ENCODE data around the gene TUBA3E. TPM values are rescaled to one million over a fixed set of nuclear protein-coding genes. Genes with fewer than 3 reads are reported as not detected.
"Not testable (repeated sequence)": the region's sequence is repeated elsewhere in the genome, so short reads cannot be mapped to it uniquely, and the experiment has no call there.

TUBA3E gene
- total RNA-seq, 2 experiments from 2014 or later = not detected

DNA sequence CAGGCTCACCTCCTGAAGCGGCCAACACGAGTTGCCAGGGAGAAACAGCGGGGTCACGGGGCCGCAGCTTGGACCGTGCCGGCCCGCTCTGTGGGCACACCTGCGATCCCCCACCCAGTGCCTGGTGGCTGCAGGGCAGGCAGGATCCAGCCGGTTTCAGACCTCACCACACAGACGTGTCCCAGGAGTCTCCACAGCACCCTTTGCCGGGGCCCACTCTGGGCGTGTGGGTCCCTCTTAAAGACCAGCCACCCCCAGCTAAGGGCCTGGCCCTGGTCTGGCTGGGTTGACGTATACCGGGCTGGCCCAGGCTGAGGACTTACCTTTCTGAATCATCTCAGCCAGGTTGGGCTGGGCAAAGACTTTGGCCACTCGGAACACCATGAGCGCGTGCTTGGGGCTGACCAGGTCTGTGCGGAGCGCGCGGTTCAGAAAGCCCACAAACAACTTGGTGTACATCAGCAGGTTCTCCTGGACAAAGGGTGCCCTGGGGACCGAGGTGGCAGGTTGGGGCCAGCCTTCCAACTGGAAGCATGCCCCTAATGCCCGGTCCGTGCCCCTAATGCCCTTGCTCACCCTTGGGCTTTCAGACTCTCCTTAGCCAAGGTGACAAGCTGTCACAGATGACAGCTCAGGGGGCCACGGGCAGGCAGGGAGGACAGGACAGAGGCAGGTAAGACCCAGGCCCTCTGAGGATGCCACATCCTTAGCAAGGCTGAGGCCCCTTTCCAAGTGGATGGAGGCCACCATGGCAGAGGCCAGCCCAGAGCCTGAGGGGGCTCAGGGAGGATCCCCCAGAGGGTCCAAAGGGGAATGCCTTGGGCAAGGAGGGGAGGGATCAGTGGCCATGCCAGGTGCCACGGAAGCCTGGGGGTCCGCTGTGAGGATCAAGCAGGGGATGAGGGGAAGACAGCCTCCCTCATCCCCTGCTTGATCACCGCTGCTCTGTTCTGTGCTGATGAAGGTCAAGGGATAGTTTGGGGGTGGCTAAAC lies 43.2 kb downstream of the TUBA3E start:
- Histone ChIP-seq H3K9me2 (ENCODE audit: insufficient read depth, low read length) (no peaks in the 10 kb centered on the region), H3K9me3 (ENCODE audit: low read length) (no peaks in the 10 kb centered on the region)

GRCh38 chr2:130154423-130154770 lies 43.8 kb downstream of the TUBA3E start:
- DNase-seq (ENCODE audit: low spot score); intact Hi-C loops (cut with micrococcal nuclease; ENCODE audit: unreplicated experiment); H3K27ac ChIP-seq (ENCODE audit: low read depth, low read length, poor library complexity, severe bottlenecking); H2AFZ ChIP-seq (ENCODE audit: low read length); H4K20me1 ChIP-seq (ENCODE audit: insufficient read depth, low read length); CTCF ChIA-PET (ENCODE audit: unreplicated experiment); H3K4me3 ChIP-seq (ENCODE audit: low read depth, low read length, poor library complexity, severe bottlenecking); H3K9me3 ChIP-seq (ENCODE audit: low read length); POLR2A ChIA-PET; H3K79me2 ChIP-seq (ENCODE audit: insufficient read depth, low read depth, low read length); BruUV-seq (replicated peaks); H3K9me2 ChIP-seq (ENCODE audit: insufficient read depth, low read length); H3K4me2 ChIP-seq (ENCODE audit: low read length): not testable (repeated sequence)
- H3K36me3 ChIP-seq (ENCODE audit: insufficient read depth, low read length) = peaks cover 36% of the 10 kb centered on the region
- peaks cover 15% of the 10 kb centered on the region for H3K4me1 ChIP-seq (ENCODE audit: insufficient read depth, low read length, poor library complexity, severe bottlenecking)

More for the DNA sequence above, 43.2 kb downstream of the TUBA3E start:
- BruUV-seq (replicated peaks) = no TSS peak
- Histone ChIP-seq H3K79me2 (ENCODE audit: insufficient read depth, low read depth, low read length) (no peaks in the 10 kb centered on the region), H4K20me1 (ENCODE audit: insufficient read depth, low read length) (no peaks in the 10 kb centered on the region), H3K36me3 (ENCODE audit: insufficient read depth, low read length) (peaks cover 38% of the 10 kb centered on the region), H2AFZ (ENCODE audit: low read length) (no peak overlapping the region), H3K4me2 (ENCODE audit: low read length) (no peak overlapping the region), H3K4me3 (ENCODE audit: low read depth, low read length, poor library complexity, severe bottlenecking) (no peak overlapping the region), H3K27ac (ENCODE audit: low read depth, low read length, poor library complexity, severe bottlenecking) (no peak overlapping the region), H3K4me1 (ENCODE audit: insufficient read depth, low read length, poor library complexity, severe bottlenecking) (peaks cover 15% of the 10 kb centered on the region)
- POLR2A ChIA-PET = no interaction called here
- intact Hi-C loops (cut with micrococcal nuclease; ENCODE audit: unreplicated experiment) = no loop called here
- DNase-seq (ENCODE audit: low spot score) = no peak
- CTCF ChIA-PET (ENCODE audit: unreplicated experiment) = no interaction called here
- TF ChIP-seq EZH2phosphoT487 (IDR thresholded peaks at IDR 0.05; ENCODE audit: borderline replicate concordance, low read depth, low read length) = no peak
- TF ChIP-seq, protein P1, sequence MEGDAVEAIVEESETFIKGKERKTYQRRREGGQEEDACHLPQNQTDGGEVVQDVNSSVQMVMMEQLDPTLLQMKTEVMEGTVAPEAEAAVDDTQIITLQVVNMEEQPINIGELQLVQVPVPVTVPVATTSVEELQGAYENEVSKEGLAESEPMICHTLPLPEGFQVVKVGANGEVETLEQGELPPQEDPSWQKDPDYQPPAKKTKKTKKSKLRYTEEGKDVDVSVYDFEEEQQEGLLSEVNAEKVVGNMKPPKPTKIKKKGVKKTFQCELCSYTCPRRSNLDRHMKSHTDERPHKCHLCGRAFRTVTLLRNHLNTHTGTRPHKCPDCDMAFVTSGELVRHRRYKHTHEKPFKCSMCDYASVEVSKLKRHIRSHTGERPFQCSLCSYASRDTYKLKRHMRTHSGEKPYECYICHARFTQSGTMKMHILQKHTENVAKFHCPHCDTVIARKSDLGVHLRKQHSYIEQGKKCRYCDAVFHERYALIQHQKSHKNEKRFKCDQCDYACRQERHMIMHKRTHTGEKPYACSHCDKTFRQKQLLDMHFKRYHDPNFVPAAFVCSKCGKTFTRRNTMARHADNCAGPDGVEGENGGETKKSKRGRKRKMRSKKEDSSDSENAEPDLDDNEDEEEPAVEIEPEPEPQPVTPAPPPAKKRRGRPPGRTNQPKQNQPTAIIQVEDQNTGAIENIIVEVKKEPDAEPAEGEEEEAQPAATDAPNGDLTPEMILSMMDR (conservative IDR thresholded peaks at IDR 0.05; ENCODE audit: low read length) = no peak

GRCh38 chr2:130153721-130154422 lies 44.4 kb downstream of the TUBA3E start:
- H4K20me1 ChIP-seq (ENCODE audit: insufficient read depth, low read length); H3K79me2 ChIP-seq (ENCODE audit: insufficient read depth, low read depth, low read length); BruUV-seq (replicated peaks); H2AFZ ChIP-seq (ENCODE audit: low read length); H3K9me3 ChIP-seq (ENCODE audit: low read length); CTCF ChIA-PET (ENCODE audit: unreplicated experiment); DNase-seq (ENCODE audit: low spot score); H3K27ac ChIP-seq (ENCODE audit: low read depth, low read length, poor library complexity, severe bottlenecking); H3K4me3 ChIP-seq (ENCODE audit: low read depth, low read length, poor library complexity, severe bottlenecking); POLR2A ChIA-PET; H3K9me2 ChIP-seq (ENCODE audit: insufficient read depth, low read length); H3K4me2 ChIP-seq (ENCODE audit: low read length); intact Hi-C loops (cut with micrococcal nuclease; ENCODE audit: unreplicated experiment): not testable (repeated sequence)
- peaks cover 14% of the 10 kb centered on the region for H3K4me1 ChIP-seq (ENCODE audit: insufficient read depth, low read length, poor library complexity, severe bottlenecking)
- peaks cover 32% of the 10 kb centered on the region for H3K36me3 ChIP-seq (ENCODE audit: insufficient read depth, low read length)

Data from OCI-LY7 (cell line).